ENCODE measurements around the gene NVL.
A peak's percentile ranks its signal among the peaks of the same experiment; 100 is the strongest.

The NVL gene

DNA sequence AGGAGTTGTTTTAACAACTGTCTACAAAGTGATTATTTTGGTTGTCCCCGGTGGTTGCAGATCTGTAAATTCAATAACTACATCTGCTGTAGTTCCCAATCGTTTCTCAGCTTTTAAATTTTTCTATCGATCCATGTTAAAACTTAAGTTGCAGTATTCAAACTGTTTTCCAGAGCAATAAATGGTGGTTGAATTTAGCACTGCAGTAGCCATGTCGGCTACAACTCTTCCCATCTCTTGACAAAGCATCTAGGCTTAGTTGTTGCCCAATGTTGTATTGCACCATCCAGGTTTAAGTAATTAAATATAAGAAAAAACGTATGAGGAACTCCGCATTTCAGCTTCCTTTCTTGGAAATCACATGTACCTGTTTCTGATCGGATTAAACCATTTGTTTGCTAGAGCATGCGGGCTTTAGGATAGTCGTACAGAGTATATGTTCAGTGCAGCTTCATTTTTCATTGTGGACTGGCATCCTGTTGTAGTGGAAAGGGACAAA lies 27.7 kb upstream of the NVL start:
- Histone ChIP-seq H3K14ac (ENCODE audit: low read length) (no peak overlapping the region), H2AK5ac (ENCODE audit: low read depth, low read length) (no peak overlapping the region), H3K4ac (ENCODE audit: low read length) (no peak overlapping the region), H4K8ac (ENCODE audit: low read depth, low read length) (no peak overlapping the region), H2BK12ac (ENCODE audit: low read length) (no peak overlapping the region), H3K4me1 (ENCODE audit: control insufficient read depth in 2 of 2, insufficient read depth in 1 of 2, low read depth in 1 of 2, low read length in 2 of 2) (peaks cover 2 to 6% of the 10 kb centered on the region in 2 donors), H3K4me3 (ENCODE audit: low read length in 2 of 2) (peak overlapping the region; percentile 64 to 99), H3K36me3 (replicated peaks in 1 of 2; ENCODE audit: control insufficient read depth in 2 of 2, insufficient read depth in 2 of 2, low read length in 2 of 2) (peaks cover 0 to 24% of the 10 kb centered on the region in 2 donors), H2AFZ (ENCODE audit: low read length) (peak overlapping the region; percentile 92), H3K9me3 (replicated peaks in 1 of 2; ENCODE audit: control insufficient read depth in 2 of 2, insufficient read depth in 1 of 2, low read depth in 1 of 2, low read length in 2 of 2) (no peaks in the 10 kb centered on the region), H2BK15ac (ENCODE audit: low read length) (no peak overlapping the region), H3K4me2 (ENCODE audit: insufficient read depth, low read length, poor library complexity, severe bottlenecking) (peak overlapping the region; percentile 60), H3K9ac (ENCODE audit: low read depth, low read length, poor library complexity) (no peak overlapping the region), H2BK120ac (ENCODE audit: low read depth, low read length) (no peak overlapping the region), H3K27ac (replicated peaks; ENCODE audit: low read length) (no peak overlapping the region), H3K23ac (ENCODE audit: low read depth, low read length, poor library complexity) (no peak overlapping the region), H3K79me1 (ENCODE audit: low read depth, low read length) (peaks cover 9% of the 10 kb centered on the region), H2BK5ac (ENCODE audit: low read length) (no peak overlapping the region), H3K27me3 (ENCODE audit: control insufficient read depth in 3 of 3, insufficient read depth in 3 of 3, low read depth in 1 of 3, low read length in 3 of 3) (no peaks in the 10 kb centered on the region), H3K18ac (ENCODE audit: low read length) (no peak overlapping the region), H4K91ac (ENCODE audit: low read depth, low read length, poor library complexity) (no peak overlapping the region)
- WGBS, 2 donors (ENCODE audit: extremely low coverage in 2 of 2, insufficient read length in 2 of 2, insufficient replicate concordance in 1 of 2): no CpG with 5 or more reads among the region's 9 CpGs
- no peak for DNase-seq (ENCODE audit: low spot score)

DNA sequence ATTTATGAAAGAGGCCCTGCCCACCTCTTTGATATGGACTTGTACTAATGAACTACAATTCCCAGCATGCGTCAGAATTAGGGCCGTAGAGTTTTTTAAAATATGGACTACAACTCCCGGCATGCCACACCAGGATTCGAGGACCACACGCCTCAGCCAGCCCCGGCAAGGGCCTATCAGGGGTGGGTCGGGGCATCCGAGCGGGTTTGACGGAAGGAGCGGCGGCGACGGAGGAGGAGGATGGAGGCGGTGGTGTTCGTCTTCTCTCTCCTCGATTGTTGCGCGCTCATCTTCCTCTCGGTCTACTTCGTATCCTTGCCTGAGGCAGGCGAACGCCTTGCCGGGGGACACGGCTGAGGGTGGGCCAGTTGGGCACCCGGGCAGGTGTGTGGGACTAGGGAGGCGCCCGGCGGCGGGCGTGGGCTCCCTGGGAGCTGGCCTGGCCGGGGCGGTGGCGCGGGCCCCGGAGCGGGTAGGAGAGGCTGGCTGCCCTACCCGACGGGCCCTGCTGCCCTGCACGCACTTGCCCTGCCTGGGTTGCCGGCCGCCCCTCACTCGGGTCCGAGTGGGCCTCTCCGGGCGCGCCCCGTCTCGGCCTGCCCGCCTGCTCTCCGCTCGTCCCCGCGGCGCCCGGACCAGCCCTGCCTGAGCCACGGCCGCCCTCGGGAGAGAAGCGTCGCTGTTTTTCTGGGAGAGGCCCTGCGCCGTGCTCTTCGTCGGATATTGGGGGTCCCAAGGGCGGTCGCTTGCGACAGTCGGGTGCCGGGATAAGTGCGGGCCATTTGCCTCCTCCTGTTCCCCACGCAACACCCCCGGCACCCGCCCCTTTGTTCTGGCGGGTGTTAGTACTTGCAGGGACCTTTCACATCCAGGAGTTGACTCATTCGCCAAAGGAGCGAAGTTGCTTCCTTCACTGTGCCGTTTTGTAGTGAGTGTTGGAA lies 27.0 kb upstream of the NVL start, which contains the start of gene CNIH4:
TSS of gene CNIH4 (plus strand) at position 195 of the 941 bp plus-strand sequence. CDS start at position 241, 46 bp downstream.
- WGBS, 2 donors (ENCODE audit: extremely low coverage in 2 of 2, insufficient read length in 2 of 2, insufficient replicate concordance in 1 of 2): no CpG with 5 or more reads among the region's 78 CpGs
- H3K36me3 ChIP-seq (replicated peaks in 1 of 2; ENCODE audit: control insufficient read depth in 2 of 2, insufficient read depth in 2 of 2, low read length in 2 of 2): peaks cover 0 to 22% of the 10 kb centered on the region in 2 donors
- peak within 1 kb of the TSS; percentile 96 for H3K9ac ChIP-seq (ENCODE audit: low read depth, low read length, poor library complexity)
- H2BK120ac ChIP-seq (ENCODE audit: low read depth, low read length): no peak within 1 kb of the TSS
- no peaks in the 10 kb centered on the region for H3K9me3 ChIP-seq (replicated peaks in 1 of 2; ENCODE audit: control insufficient read depth in 2 of 2, insufficient read depth in 1 of 2, low read depth in 1 of 2, low read length in 2 of 2)
- H3K4me2 ChIP-seq (ENCODE audit: insufficient read depth, low read length, poor library complexity, severe bottlenecking): peak within 1 kb of the TSS; percentile 60
- peak within 1 kb of the TSS; percentile 99 for H3K18ac ChIP-seq (ENCODE audit: low read length)
- H3K27ac ChIP-seq (replicated peaks; ENCODE audit: low read length): peak within 1 kb of the TSS; percentile 71
- H2BK15ac ChIP-seq (ENCODE audit: low read length): peak within 1 kb of the TSS; percentile 39
- H3K4ac ChIP-seq (ENCODE audit: low read length): no peak within 1 kb of the TSS
- H3K14ac ChIP-seq (ENCODE audit: low read length): peak within 1 kb of the TSS; percentile 84
- peak within 1 kb of the TSS; percentile 64 to 99 for H3K4me3 ChIP-seq (ENCODE audit: low read length in 2 of 2)
- H3K27me3 ChIP-seq (ENCODE audit: control insufficient read depth in 3 of 3, insufficient read depth in 3 of 3, low read depth in 1 of 3, low read length in 3 of 3): no peaks in the 10 kb centered on the region
- DNase-seq (ENCODE audit: low spot score): peak; percentile 88
- peaks cover 2 to 6% of the 10 kb centered on the region in 2 donors for H3K4me1 ChIP-seq (ENCODE audit: control insufficient read depth in 2 of 2, insufficient read depth in 1 of 2, low read depth in 1 of 2, low read length in 2 of 2)
- peak within 1 kb of the TSS; percentile 89 for H2AK5ac ChIP-seq (ENCODE audit: low read depth, low read length)
- H2BK12ac ChIP-seq (ENCODE audit: low read length): no peak within 1 kb of the TSS
- H3K23ac ChIP-seq (ENCODE audit: low read depth, low read length, poor library complexity): peak within 1 kb of the TSS; percentile 98
- H4K91ac ChIP-seq (ENCODE audit: low read depth, low read length, poor library complexity): no peak within 1 kb of the TSS
- H4K8ac ChIP-seq (ENCODE audit: low read depth, low read length): no peak within 1 kb of the TSS
- H2BK5ac ChIP-seq (ENCODE audit: low read length): no peak within 1 kb of the TSS
- peaks cover 9% of the 10 kb centered on the region for H3K79me1 ChIP-seq (ENCODE audit: low read depth, low read length)
- peak within 1 kb of the TSS; percentile 92 for H2AFZ ChIP-seq (ENCODE audit: low read length)

DNA sequence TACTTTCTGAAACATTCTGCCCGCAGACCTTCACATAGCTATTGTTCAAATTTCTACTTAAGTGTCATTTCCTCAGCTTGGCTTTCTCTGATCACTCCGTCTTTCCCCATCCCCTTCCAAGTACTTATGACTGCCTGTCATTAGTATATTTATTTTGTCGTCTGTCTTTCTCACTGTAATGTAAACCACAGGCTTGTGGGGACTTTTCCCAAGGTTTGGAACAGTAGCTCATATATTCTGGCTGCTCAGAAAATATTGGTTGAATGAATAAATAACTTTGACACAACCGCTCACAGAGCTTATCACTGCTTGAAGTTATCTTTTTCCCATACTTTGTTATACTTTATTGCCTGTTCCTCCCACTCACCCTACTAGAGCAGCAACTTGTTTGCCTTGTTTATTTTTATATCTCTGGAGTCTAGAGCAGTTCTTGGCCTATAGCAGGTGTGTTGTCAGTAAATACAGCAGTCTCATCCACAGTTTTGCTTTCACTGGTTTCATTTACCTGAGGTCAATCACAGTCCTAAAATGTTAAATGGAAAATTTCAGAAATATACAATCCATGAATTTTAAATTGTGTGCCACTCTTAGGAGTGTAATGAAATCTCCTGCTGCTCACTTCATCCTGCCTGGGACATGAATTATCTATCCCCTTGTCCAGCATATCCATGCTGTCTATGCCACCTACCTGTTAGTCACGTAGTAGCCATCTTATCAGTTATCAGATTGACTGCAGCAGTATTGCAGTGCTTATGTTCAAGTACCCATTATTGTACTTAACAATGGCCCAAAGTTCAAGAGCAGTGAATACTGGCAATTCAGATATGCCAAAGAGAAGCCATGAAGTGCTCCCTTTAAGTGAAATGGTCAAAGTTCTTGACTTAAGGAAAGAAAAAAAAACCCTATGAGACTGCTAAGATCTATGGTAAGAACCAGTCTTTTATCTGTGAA lies 24.3 kb upstream of the NVL start:
- peaks cover 2 to 6% of the 10 kb centered on the region in 2 donors for H3K4me1 ChIP-seq (ENCODE audit: control insufficient read depth in 2 of 2, insufficient read depth in 1 of 2, low read depth in 1 of 2, low read length in 2 of 2)
- no peak overlapping the region for H3K27ac ChIP-seq (replicated peaks; ENCODE audit: low read length)
- H3K14ac ChIP-seq (ENCODE audit: low read length): no peak overlapping the region
- DNase-seq (ENCODE audit: low spot score): no peak
- no peak overlapping the region for H3K4me3 ChIP-seq (ENCODE audit: low read length in 2 of 2)
- H2BK15ac ChIP-seq (ENCODE audit: low read length): no peak overlapping the region
- H2BK12ac ChIP-seq (ENCODE audit: low read length): no peak overlapping the region
- H3K36me3 ChIP-seq (replicated peaks in 1 of 2; ENCODE audit: control insufficient read depth in 2 of 2, insufficient read depth in 2 of 2, low read length in 2 of 2): peaks cover 0 to 2% of the 10 kb centered on the region in 2 donors
- H4K8ac ChIP-seq (ENCODE audit: low read depth, low read length): no peak overlapping the region
- H2AK5ac ChIP-seq (ENCODE audit: low read depth, low read length): no peak overlapping the region
- no peaks in the 10 kb centered on the region for H3K9me3 ChIP-seq (replicated peaks in 1 of 2; ENCODE audit: control insufficient read depth in 2 of 2, insufficient read depth in 1 of 2, low read depth in 1 of 2, low read length in 2 of 2)
- H3K79me1 ChIP-seq (ENCODE audit: low read depth, low read length): peaks cover 7% of the 10 kb centered on the region
- H2AFZ ChIP-seq (ENCODE audit: low read length): peak overlapping the region; percentile 11
- no peak overlapping the region for H2BK5ac ChIP-seq (ENCODE audit: low read length)
- whole genome bisulfite sequencing, 2 donors (ENCODE audit: extremely low coverage in 2 of 2, insufficient read length in 2 of 2, insufficient replicate concordance in 1 of 2): no CpG with 5 or more reads among the region's 5 CpGs
- H3K27me3 ChIP-seq (ENCODE audit: control insufficient read depth in 3 of 3, insufficient read depth in 3 of 3, low read depth in 1 of 3, low read length in 3 of 3): no peaks in the 10 kb centered on the region
- no peak overlapping the region for H3K18ac ChIP-seq (ENCODE audit: low read length)
- no peak overlapping the region for H3K4ac ChIP-seq (ENCODE audit: low read length)
- no peak overlapping the region for H2BK120ac ChIP-seq (ENCODE audit: low read depth, low read length)
- no peak overlapping the region for H3K9ac ChIP-seq (ENCODE audit: low read depth, low read length, poor library complexity)
- no peak overlapping the region for H3K23ac ChIP-seq (ENCODE audit: low read depth, low read length, poor library complexity)
- no peak overlapping the region for H3K4me2 ChIP-seq (ENCODE audit: insufficient read depth, low read length, poor library complexity, severe bottlenecking)
- H4K91ac ChIP-seq (ENCODE audit: low read depth, low read length, poor library complexity): no peak overlapping the region

Data from neuronal stem cell (in vitro differentiated cells).